ENCODE data around the gene SLC6A5. TPM values are rescaled to one million over a fixed set of nuclear protein-coding genes. Genes with fewer than 3 reads are reported as not detected.

The SLC6A5 gene
- total RNA-seq, 4 donors from 2014 or later, result not detected

GRCh38 chr11:20609727-20610707, 10.6 kb downstream of the SLC6A5 start:
- Histone ChIP-seq H3K9me3 (no peaks in the 10 kb centered on the region), H3K27ac (no peak overlapping the region), H3K36me3 (no peaks in the 10 kb centered on the region), H3K27me3 (peaks cover 0 to 79% of the 10 kb centered on the region in 2 donors), H3K4me3 (no peak overlapping the region), H3K4me1 (peaks cover 0 to 9% (median 0%) of the 10 kb centered on the region in 4 donors)
- TF ChIP-seq CTCF (IDR thresholded peaks at IDR 0.05) (peak; percentile 70 to 90 (median 74)), POLR2A (IDR thresholded peaks at IDR 0.05) (no peak), EP300 (IDR thresholded peaks at IDR 0.05) (no peak)
- DNase-seq (ENCODE audit: low spot score in 2 of 2), result peak; percentile 26 to 47
- WGBS, 2 donors, result 11 to 21% methylated on average over 21 to 30 of the region's 30 CpGs

GRCh38 chr11:20610825-20611224, 11.4 kb downstream of the SLC6A5 start:
- H3K4me3 ChIP-seq, result no peak overlapping the region
- no peak overlapping the region for H3K27ac ChIP-seq
- TF ChIP-seq EP300 (IDR thresholded peaks at IDR 0.05) (no peak), CTCF (IDR thresholded peaks at IDR 0.05) (no peak), POLR2A (IDR thresholded peaks at IDR 0.05) (no peak)
- peaks cover 0 to 6% (median 0%) of the 10 kb centered on the region in 4 donors for H3K4me1 ChIP-seq
- no peaks in the 10 kb centered on the region for H3K36me3 ChIP-seq
- DNase-seq (ENCODE audit: low spot score in 2 of 2), result no peak
- H3K9me3 ChIP-seq, result no peaks in the 10 kb centered on the region
- WGBS, 2 donors, result 42 to 52% methylated on average over 3 of the region's 3 CpGs
- peaks cover 0 to 79% of the 10 kb centered on the region in 2 donors for H3K27me3 ChIP-seq

GRCh38 chr11:20611445-20611844, 12.0 kb downstream of the SLC6A5 start:
- Histone ChIP-seq H3K4me1 (peaks cover 0 to 6% (median 0%) of the 10 kb centered on the region in 4 donors), H3K9me3 (no peaks in the 10 kb centered on the region), H3K27me3 (peaks cover 0 to 75% of the 10 kb centered on the region in 2 donors), H3K4me3 (no peak overlapping the region), H3K27ac (no peak overlapping the region), H3K36me3 (no peaks in the 10 kb centered on the region)
- DNase-seq (ENCODE audit: low spot score in 2 of 2), result no peak
- TF ChIP-seq POLR2A (IDR thresholded peaks at IDR 0.05) (no peak), CTCF (IDR thresholded peaks at IDR 0.05) (no peak), EP300 (IDR thresholded peaks at IDR 0.05) (no peak)
- 51 to 52% methylated on average over 2 of the region's 2 CpGs for WGBS, 2 donors

- Histone ChIP-seq H3K4me3 (no peak overlapping the region), H3K36me3 (no peaks in the 10 kb centered on the region), H3K27ac (no peak overlapping the region), H3K27me3 (peaks cover 0 to 71% of the 10 kb centered on the region in 2 donors), H3K9me3 (no peaks in the 10 kb centered on the region), H3K4me1 (peaks cover 0 to 6% (median 0%) of the 10 kb centered on the region in 4 donors)
- TF ChIP-seq POLR2A (IDR thresholded peaks at IDR 0.05) (no peak), CTCF (IDR thresholded peaks at IDR 0.05) (no peak), EP300 (IDR thresholded peaks at IDR 0.05) (no peak)
- WGBS, 2 donors, result 84 to 87% methylated on average over 4 of the region's 4 CpGs
- DNase-seq (ENCODE audit: low spot score in 2 of 2), result no peak
Measured at GRCh38 chr11:20611892-20612291, 12.5 kb downstream of the SLC6A5 start.

- Histone ChIP-seq H3K36me3 (no peaks in the 10 kb centered on the region), H3K4me3 (no peak overlapping the region), H3K4me1 (peaks cover 0 to 6% (median 0%) of the 10 kb centered on the region in 4 donors), H3K27me3 (peaks cover 0 to 65% of the 10 kb centered on the region in 2 donors), H3K27ac (no peak overlapping the region), H3K9me3 (no peaks in the 10 kb centered on the region)
- TF ChIP-seq POLR2A (IDR thresholded peaks at IDR 0.05) (no peak), CTCF (IDR thresholded peaks at IDR 0.05) (no peak), EP300 (IDR thresholded peaks at IDR 0.05) (no peak)
- WGBS, 2 donors, result 50 to 57% methylated on average over 3 of the region's 3 CpGs
- no peak for DNase-seq (ENCODE audit: low spot score in 2 of 2)
Measured at GRCh38 chr11:20612416-20612815, 13.0 kb downstream of the SLC6A5 start.

Data from tibial nerve (tissue), 4 donors.